ENCODE results near the gene GRIK1. TPM values are rescaled to one million over a fixed set of nuclear protein-coding genes. Genes with fewer than 3 reads are reported as not detected.

Gene GRIK1
- polyA plus RNA-seq, 3 donors: not detected

GRCh38 chr21:29817450-29817849 is 122.3 kb downstream of the GRIK1 start:
- no peaks in the 10 kb centered on the region for H3K27me3 ChIP-seq (ENCODE audit: control insufficient read depth in 2 of 2, insufficient read depth in 2 of 2, low read length in 2 of 2)
- no peak overlapping the region for H2AFZ ChIP-seq (ENCODE audit: insufficient read depth, low read depth, low read length, poor library complexity, severe bottlenecking)
- intact Hi-C loops (cut with micrococcal nuclease): no loop called here
- no peak overlapping the region for H3K9ac ChIP-seq (ENCODE audit: insufficient read depth, low read length, poor library complexity, severe bottlenecking)
- no peaks in the 10 kb centered on the region for H3K36me3 ChIP-seq (replicated peaks in 1 of 2; ENCODE audit: control insufficient read depth in 1 of 2, insufficient read depth in 2 of 2, low read length in 2 of 2)
- H3K4me3 Mint-ChIP-seq: no peak overlapping the region
- peaks cover 12 to 13% of the 10 kb centered on the region in 2 donors for H3K4me1 ChIP-seq (ENCODE audit: control insufficient read depth in 1 of 2, insufficient read depth in 2 of 2, low read length in 2 of 2)
- no peak overlapping the region for H3K4me3 ChIP-seq (replicated peaks in 1 of 3; ENCODE audit: low read depth in 2 of 3, low read length in 3 of 3)
- no peak for DNase-seq
- peaks cover 0 to 3% (median 0%) of the 10 kb centered on the region in 3 donors for H3K27me3 Mint-ChIP-seq (ENCODE audit: low read depth in 3 of 3)
- no peaks in the 10 kb centered on the region for H3K9me3 ChIP-seq (replicated peaks in 1 of 2; ENCODE audit: control insufficient read depth in 1 of 2, insufficient read depth in 1 of 2, low read length in 2 of 2)
- 94% methylated on average over 2 of the region's 3 CpGs for WGBS (ENCODE audit: insufficient coverage)
- TF ChIP-seq, protein P1, sequence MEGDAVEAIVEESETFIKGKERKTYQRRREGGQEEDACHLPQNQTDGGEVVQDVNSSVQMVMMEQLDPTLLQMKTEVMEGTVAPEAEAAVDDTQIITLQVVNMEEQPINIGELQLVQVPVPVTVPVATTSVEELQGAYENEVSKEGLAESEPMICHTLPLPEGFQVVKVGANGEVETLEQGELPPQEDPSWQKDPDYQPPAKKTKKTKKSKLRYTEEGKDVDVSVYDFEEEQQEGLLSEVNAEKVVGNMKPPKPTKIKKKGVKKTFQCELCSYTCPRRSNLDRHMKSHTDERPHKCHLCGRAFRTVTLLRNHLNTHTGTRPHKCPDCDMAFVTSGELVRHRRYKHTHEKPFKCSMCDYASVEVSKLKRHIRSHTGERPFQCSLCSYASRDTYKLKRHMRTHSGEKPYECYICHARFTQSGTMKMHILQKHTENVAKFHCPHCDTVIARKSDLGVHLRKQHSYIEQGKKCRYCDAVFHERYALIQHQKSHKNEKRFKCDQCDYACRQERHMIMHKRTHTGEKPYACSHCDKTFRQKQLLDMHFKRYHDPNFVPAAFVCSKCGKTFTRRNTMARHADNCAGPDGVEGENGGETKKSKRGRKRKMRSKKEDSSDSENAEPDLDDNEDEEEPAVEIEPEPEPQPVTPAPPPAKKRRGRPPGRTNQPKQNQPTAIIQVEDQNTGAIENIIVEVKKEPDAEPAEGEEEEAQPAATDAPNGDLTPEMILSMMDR (IDR thresholded peaks at IDR 0.05): no peak
- H3K4me1 Mint-ChIP-seq: peaks cover 11% of the 10 kb centered on the region
- H3K4me2 ChIP-seq (replicated peaks; ENCODE audit: extremely low read depth, low read length, poor library complexity, severe bottlenecking): no peak overlapping the region
- no peak overlapping the region for H3K27ac Mint-ChIP-seq
- H3K27ac ChIP-seq (ENCODE audit: low read depth in 1 of 2, low read length in 2 of 2): no peak overlapping the region
- no peaks in the 10 kb centered on the region for H4K20me1 ChIP-seq (ENCODE audit: insufficient read depth, low read length)
- H3K9me3 Mint-ChIP-seq: peaks cover 0 to 7% (median 2%) of the 10 kb centered on the region in 7 donors
- H3K79me2 ChIP-seq (ENCODE audit: insufficient read depth, low read length): no peaks in the 10 kb centered on the region
- no peaks in the 10 kb centered on the region for H3K36me3 Mint-ChIP-seq

DNA sequence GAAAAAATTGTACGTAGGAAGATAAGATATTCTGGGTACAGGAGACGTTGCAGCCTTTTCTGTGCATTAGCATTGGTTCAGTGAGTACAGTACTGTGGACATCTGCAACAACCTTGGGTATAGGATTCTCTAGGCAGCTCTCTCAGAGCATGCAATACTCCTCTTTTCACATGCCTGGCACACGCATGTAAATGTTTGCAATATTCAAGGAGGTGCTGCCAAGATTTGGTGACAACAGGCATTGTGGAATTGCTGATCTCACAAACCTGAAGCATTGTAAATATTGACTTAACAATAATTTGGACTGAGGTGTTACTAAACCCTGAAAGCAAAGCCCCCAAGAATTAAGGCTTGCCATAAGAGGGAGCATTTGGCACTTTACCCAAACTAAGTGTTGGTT is 126.8 kb downstream of the GRIK1 start:
- Mint-ChIP-seq H3K36me3 (no peaks in the 10 kb centered on the region), H3K4me1 (peaks cover 11% of the 10 kb centered on the region), H3K4me3 (no peak overlapping the region), H3K27me3 (ENCODE audit: low read depth in 3 of 3) (peaks cover 0 to 2% (median 0%) of the 10 kb centered on the region in 3 donors), H3K9me3 (peaks cover 0 to 7% (median 2%) of the 10 kb centered on the region in 7 donors), H3K27ac (no peak overlapping the region)
- no peak overlapping the region for H3K4me3 ChIP-seq (replicated peaks in 1 of 3; ENCODE audit: low read depth in 2 of 3, low read length in 3 of 3)
- H3K4me2 ChIP-seq (replicated peaks; ENCODE audit: extremely low read depth, low read length, poor library complexity, severe bottlenecking): no peak overlapping the region
- H3K9ac ChIP-seq (ENCODE audit: insufficient read depth, low read length, poor library complexity, severe bottlenecking): no peak overlapping the region
- TF ChIP-seq, protein P1 (IDR thresholded peaks at IDR 0.05): no peak
- 87% methylated on average over 2 of the region's 3 CpGs for WGBS (ENCODE audit: insufficient coverage)
- intact Hi-C loops (cut with micrococcal nuclease): no loop called here
- no peaks in the 10 kb centered on the region for H3K9me3 ChIP-seq (replicated peaks in 1 of 2; ENCODE audit: control insufficient read depth in 1 of 2, insufficient read depth in 1 of 2, low read length in 2 of 2)
- H3K36me3 ChIP-seq (replicated peaks in 1 of 2; ENCODE audit: control insufficient read depth in 1 of 2, insufficient read depth in 2 of 2, low read length in 2 of 2): no peaks in the 10 kb centered on the region
- peaks cover 12 to 13% of the 10 kb centered on the region in 2 donors for H3K4me1 ChIP-seq (ENCODE audit: control insufficient read depth in 1 of 2, insufficient read depth in 2 of 2, low read length in 2 of 2)
- no peaks in the 10 kb centered on the region for H4K20me1 ChIP-seq (ENCODE audit: insufficient read depth, low read length)
- no peaks in the 10 kb centered on the region for H3K79me2 ChIP-seq (ENCODE audit: insufficient read depth, low read length)
- H3K27ac ChIP-seq (ENCODE audit: low read depth in 1 of 2, low read length in 2 of 2): no peak overlapping the region
- DNase-seq: no peak
- no peaks in the 10 kb centered on the region for H3K27me3 ChIP-seq (ENCODE audit: control insufficient read depth in 2 of 2, insufficient read depth in 2 of 2, low read length in 2 of 2)
- no peak overlapping the region for H2AFZ ChIP-seq (ENCODE audit: insufficient read depth, low read depth, low read length, poor library complexity, severe bottlenecking)
